Measurements from ENCODE around the gene PDCD4. TPM values are rescaled to one million over a fixed set of nuclear protein-coding genes. Genes with fewer than 3 reads are reported as not detected.
A peak's percentile ranks its signal among the peaks of the same experiment; 100 is the strongest.

The PDCD4 gene
- total and polyA plus RNA-seq, 2 of the 8 experiments (the other 6 are each of a cell fraction or from before 2014, with no cell fraction given): 3.3 to 26.8 TPM

DNA sequence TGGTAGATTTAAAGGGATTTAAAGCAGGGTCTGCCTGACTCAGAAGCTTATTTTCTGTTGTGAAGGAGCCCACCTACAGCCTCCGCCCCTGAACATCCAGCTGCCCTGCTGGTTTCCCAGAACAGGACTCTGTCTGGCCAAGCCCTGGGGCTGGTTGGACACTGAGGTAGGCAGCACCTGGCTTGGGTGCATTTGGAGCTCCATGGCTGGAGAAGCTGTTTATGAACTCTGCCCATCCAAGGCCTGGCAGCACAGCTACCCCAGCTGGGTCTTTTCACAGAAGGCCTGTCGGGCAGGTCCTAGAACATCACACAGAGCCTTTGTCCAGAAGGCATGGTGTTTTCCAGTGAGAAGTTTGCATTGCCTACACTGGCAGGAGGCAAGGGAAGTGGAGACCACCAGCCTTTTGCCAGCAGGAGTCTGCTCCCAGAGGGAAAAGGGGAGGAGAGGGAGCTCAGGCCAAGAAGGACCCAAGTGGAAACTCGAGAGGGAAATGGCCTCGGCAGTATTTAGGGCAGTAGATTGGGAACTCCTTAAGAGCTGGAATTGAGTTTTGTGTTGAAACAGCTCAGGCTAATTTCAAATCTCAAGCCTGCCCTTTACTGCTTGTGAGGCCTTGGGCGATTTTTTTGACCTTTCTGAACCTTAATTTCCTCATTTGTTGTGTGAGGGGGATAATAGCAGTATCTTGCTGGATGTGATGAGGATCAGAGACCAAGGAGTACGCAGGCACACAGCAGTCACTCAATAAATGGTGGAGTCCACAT lies 12.3 kb upstream of the PDCD4 start:
- H4K20me1 ChIP-seq (replicated peaks in 1 of 2; ENCODE audit: control insufficient read depth in 1 of 2, insufficient read depth in 2 of 2, low read length in 2 of 2): no peaks in the 10 kb centered on the region
- H3K9ac ChIP-seq (replicated peaks in 1 of 4; ENCODE audit: extremely low read depth in 1 of 4, low read depth in 3 of 4, low read length in 3 of 4): no peak overlapping the region; a peak in 1 of 7 replicates
- no peak overlapping the region for H3K27ac ChIP-seq (ENCODE audit: low read depth, low read length)
- ChIA-PET CTCF (ENCODE audit: partially characterized antibody) (interaction anchor here (0.8 to 1.3 kb wide), 2 partner anchors 9 to 51 kb away, joined by 3 to 4 read pairs; no protein-coding TSS in a partner anchor), POLR2A (ENCODE audit: partially characterized antibody) (interaction anchor here (2.8 kb wide), 1 partner anchor 12 kb away, joined by 12 read pairs; the partner anchor contains the start of gene PDCD4)
- 91% methylated on average over 6 of the region's 6 CpGs; no CpG with 5 or more reads in 1 of the 2 experiments for WGBS, 2 experiments (ENCODE audit: extremely low coverage in 1 of 2, insufficient coverage in 1 of 2, insufficient read length in 1 of 2, insufficient replicate concordance in 2 of 2, low coverage in 1 of 2, low lambda C conversion rate in 2 of 2, missing lambda C conversion rate in 1 of 2)
- H3K4me1 ChIP-seq (replicated peaks in 1 of 4; ENCODE audit: control insufficient read depth in 3 of 4, insufficient read depth in 4 of 4, low read length in 3 of 4): no peaks in the 10 kb centered on the region
- peak overlapping the region; percentile 90 for H2AFZ ChIP-seq (ENCODE audit: low read length)
- no peak overlapping the region for H2BK15ac ChIP-seq (ENCODE audit: low read length)
- no peak overlapping the region for H2BK12ac ChIP-seq (ENCODE audit: low read depth, low read length)
- H3K14ac ChIP-seq (ENCODE audit: insufficient read length): no peak overlapping the region
- no peaks in the 10 kb centered on the region for H3K9me3 ChIP-seq (ENCODE audit: insufficient read depth in 2 of 2, low read depth in 1 of 2, low read length in 1 of 2)
- no peaks in the 10 kb centered on the region for H3K79me1 ChIP-seq (ENCODE audit: low read depth, low read length)
- no peak overlapping the region for H2AK5ac ChIP-seq (ENCODE audit: low read depth, low read length)
- TF ChIP-seq SAP30 (IDR thresholded peaks at IDR 0.05; ENCODE audit: insufficient read depth, insufficient replicate concordance, low read length) (no peak), HDAC2 (IDR thresholded peaks at IDR 0.05; ENCODE audit: borderline replicate concordance in 1 of 2, low read depth in 2 of 2, low read length in 2 of 2) (no peak), POU5F1 (IDR thresholded peaks at IDR 0.05; ENCODE audit: low read depth, low read length) (no peak), NRF1 (IDR thresholded peaks at IDR 0.05; ENCODE audit: low read depth, low read length) (no peak), JUN (IDR thresholded peaks at IDR 0.05; ENCODE audit: low read depth, low read length) (no peak)
- no peak overlapping the region for H4K91ac ChIP-seq (replicated peaks; ENCODE audit: insufficient read length, low read length)
- H3K36me3 ChIP-seq (ENCODE audit: control insufficient read depth in 2 of 4, insufficient read depth in 4 of 4, low read length in 3 of 4): no peaks in the 10 kb centered on the region; a peak in 1 of 8 replicates
- H3K23me2 ChIP-seq (ENCODE audit: low read depth, low read length): no peaks in the 10 kb centered on the region; the same call in 1 of the 2 replicates
- no peaks in the 10 kb centered on the region for H3K79me2 ChIP-seq (ENCODE audit: control insufficient read depth in 1 of 2, insufficient read depth in 2 of 2, low read length in 2 of 2)
- H4K8ac ChIP-seq (ENCODE audit: extremely low read depth, insufficient read depth, low read length): no peak overlapping the region
- FAIRE-seq (no peak), DNase-seq (ENCODE audit: low read depth in 1 of 2, low spot score in 2 of 2) (peak in 1 of 2 experiments; percentile 31)
- no peak overlapping the region for H3K4me3 ChIP-seq (ENCODE audit: extremely low read depth in 1 of 4, insufficient read depth in 2 of 4, low read depth in 3 of 4, low read length in 4 of 4)
- no peak overlapping the region for H3K18ac ChIP-seq (ENCODE audit: extremely low read depth, low read length)
- no peak overlapping the region for H2BK20ac ChIP-seq (ENCODE audit: low read length)
- H3K56ac ChIP-seq (replicated peaks; ENCODE audit: insufficient read length, low read depth, low read length): no peak overlapping the region
- H3K4ac ChIP-seq (replicated peaks; ENCODE audit: insufficient read length, low read depth, low read length): no peak overlapping the region
- H4K5ac ChIP-seq (ENCODE audit: insufficient read length, low read depth, low read length): no peak overlapping the region
- no peaks in the 10 kb centered on the region for H3K27me3 ChIP-seq (replicated peaks in 1 of 4; ENCODE audit: control insufficient read depth in 3 of 4, extremely low read depth in 1 of 4, insufficient read depth in 3 of 4, low read length in 3 of 4)
- no peak overlapping the region for H3K23ac ChIP-seq (ENCODE audit: insufficient read length)
- H2BK120ac ChIP-seq (replicated peaks; ENCODE audit: low read depth, low read length): no peak overlapping the region
- no peak overlapping the region for H2BK5ac ChIP-seq (ENCODE audit: low read depth, low read length)
- H3K4me2 ChIP-seq (ENCODE audit: insufficient read depth in 1 of 2, low read depth in 2 of 2, low read length in 2 of 2): no peak overlapping the region
